Coronary artery (tissue), 2 donors: ENCODE results near the gene FAM180A.
"Not testable (repeated sequence)": the region's sequence is repeated elsewhere in the genome, so short reads cannot be mapped to it uniquely, and the experiment has no call there.

Experiments
- DNase-seq: peaks from one replicate; pipeline ENCODE4 v3.0.0-alpha.2; 2017; ENCODE audit warnings: low spot score
- H3K27ac ChIP-seq, 2 donors: fragments of 200-600 bp; sonication (generic); one replicate each; pipeline ENCODE4 v1.5.1; 2016 to 2019
- H3K4me3 ChIP-seq: fragments of 200-600 bp; sonication (generic); 2 replicates; pipeline ENCODE4 v1.5.1; 2016; ENCODE audit warnings: mild to moderate bottlenecking, moderate library complexity
- TF ChIP-seq, protein P1 (sequence below): fragments of 200-600 bp; sonication (generic); IDR thresholded peaks from one replicate; pipeline ENCODE4 v1.5.1; 2019; ENCODE audit warnings: antibody characterized with exemption

Gene FAM180A

DNA sequence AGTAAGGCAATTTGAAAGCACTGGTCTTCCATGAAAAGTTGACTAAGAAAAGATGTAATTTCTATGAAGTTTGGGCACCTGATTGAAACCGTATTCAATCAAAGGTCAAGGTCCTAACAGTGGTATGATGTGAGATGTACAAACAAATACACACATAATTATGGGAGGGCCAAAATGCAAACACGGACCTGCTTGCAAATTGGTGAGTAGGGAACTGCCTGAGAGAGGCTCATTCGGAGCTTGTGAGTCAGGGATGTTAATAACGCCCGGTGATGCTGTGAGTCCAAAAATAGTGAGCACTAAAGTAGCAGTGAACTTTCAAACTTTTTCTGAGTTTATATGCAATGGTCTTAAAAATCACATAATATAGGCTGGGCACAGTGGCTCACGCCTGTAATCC is 34.2 kb upstream of the FAM180A start:
- H3K27ac ChIP-seq = no peak overlapping the region
- no peak for DNase-seq
- no peak overlapping the region for H3K4me3 ChIP-seq
- TF ChIP-seq, protein P1, sequence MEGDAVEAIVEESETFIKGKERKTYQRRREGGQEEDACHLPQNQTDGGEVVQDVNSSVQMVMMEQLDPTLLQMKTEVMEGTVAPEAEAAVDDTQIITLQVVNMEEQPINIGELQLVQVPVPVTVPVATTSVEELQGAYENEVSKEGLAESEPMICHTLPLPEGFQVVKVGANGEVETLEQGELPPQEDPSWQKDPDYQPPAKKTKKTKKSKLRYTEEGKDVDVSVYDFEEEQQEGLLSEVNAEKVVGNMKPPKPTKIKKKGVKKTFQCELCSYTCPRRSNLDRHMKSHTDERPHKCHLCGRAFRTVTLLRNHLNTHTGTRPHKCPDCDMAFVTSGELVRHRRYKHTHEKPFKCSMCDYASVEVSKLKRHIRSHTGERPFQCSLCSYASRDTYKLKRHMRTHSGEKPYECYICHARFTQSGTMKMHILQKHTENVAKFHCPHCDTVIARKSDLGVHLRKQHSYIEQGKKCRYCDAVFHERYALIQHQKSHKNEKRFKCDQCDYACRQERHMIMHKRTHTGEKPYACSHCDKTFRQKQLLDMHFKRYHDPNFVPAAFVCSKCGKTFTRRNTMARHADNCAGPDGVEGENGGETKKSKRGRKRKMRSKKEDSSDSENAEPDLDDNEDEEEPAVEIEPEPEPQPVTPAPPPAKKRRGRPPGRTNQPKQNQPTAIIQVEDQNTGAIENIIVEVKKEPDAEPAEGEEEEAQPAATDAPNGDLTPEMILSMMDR = no peak

- no peak for DNase-seq
- Histone ChIP-seq H3K4me3 (no peak overlapping the region), H3K27ac (no peak overlapping the region)
- TF ChIP-seq, protein P1 = no peak
These were observed 33.8 kb upstream of the FAM180A start for GRCh38 chr7:135782377-135782776.

DNA sequence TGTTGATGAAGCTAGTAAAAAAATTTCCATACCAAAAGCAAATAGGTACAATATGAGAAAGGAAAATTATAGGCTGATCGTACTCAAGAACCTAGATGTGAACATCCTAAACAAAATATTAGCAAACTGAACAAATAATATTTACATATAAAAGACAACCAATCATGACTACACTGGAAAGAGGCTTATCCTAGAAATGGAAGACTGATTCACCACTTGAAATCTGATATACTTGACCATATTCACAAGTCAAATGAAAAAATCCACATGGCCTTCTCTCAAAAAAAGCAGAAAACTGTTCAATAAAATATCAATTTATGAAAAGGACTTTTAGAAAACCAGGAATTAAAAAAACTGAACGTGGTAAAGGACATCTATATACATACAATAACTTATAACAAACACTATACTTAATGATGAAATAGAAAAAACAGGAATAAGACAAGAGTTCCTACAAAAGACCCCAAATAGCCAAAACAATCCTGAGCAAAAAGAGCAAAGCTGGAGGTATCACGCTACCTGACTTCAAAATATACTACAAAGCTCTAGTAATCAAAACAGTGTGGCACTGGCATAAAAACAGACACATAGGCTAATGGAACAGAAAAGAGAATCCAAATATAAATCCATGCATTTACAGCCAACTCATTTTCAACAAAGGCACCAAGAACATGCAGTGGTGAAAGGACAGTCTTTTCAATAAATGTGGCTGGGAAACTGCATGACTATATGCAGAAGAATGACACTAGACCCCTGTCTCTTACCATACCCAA is 29.2 kb upstream of the FAM180A start:
- Histone ChIP-seq H3K27ac (no peak overlapping the region), H3K4me3 (no peak overlapping the region)
- no peak for DNase-seq
- TF ChIP-seq, protein P1 = no peak

DNA sequence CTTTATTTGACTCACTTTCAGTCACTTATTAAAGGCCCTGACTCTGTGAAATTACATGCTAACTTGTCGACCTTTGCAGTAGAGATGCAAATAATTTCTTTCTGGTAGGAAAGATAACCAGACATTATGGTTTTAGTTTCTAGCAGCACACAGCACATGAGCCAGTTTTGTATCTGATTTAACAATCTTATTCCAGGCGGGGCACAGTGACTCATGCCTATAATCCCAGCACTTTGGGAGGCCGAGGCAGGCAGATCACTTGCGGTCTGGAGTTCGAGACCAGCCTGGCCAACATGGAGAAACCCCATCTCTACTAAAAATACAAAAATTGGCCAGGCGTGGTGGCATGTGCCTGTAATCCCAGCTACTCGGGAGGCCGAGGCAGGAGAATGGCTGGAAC is 27.3 kb upstream of the FAM180A start:
- not testable (repeated sequence) for DNase-seq

GRCh38 chr7:135775230-135775629 is 26.6 kb upstream of the FAM180A start:
- TF ChIP-seq, protein P1 = no peak
- Histone ChIP-seq H3K27ac (no peak overlapping the region), H3K4me3 (no peak overlapping the region)
- no peak for DNase-seq

More for the DNA sequence above, 27.3 kb upstream of the FAM180A start:
- H3K4me3 ChIP-seq, H3K27ac ChIP-seq: not testable (repeated sequence)

- no peak overlapping the region for H3K27ac ChIP-seq
- TF ChIP-seq, protein P1 = no peak
- H3K4me3 ChIP-seq = no peak overlapping the region
- no peak for DNase-seq
These were observed 25.7 kb upstream of the FAM180A start for GRCh38 chr7:135774284-135774683.

GRCh38 chr7:135773464-135773863 is 24.9 kb upstream of the FAM180A start:
- DNase-seq = no peak
- TF ChIP-seq, protein P1 = no peak
- Histone ChIP-seq H3K27ac (no peak overlapping the region), H3K4me3 (no peak overlapping the region)
